Stimulated activated CD8-positive, alpha-beta memory T cell treated with anti-CD3 and anti-CD28 coated beads, Interleukin-12 subunit alpha, Interleukin-12 subunit beta, amount 100 ng/mL, for 1 hour (primary cell): ENCODE results near the gene ZNF470.

Experiments used
- DNase-seq: peaks from one replicate; pipeline ENCODE4 v3.0.0-alpha.2; 2020; ENCODE audit warnings: low read depth

Gene ZNF470

GRCh38 chr19:56567274-56568120 is at the start of gene ZNF470:
Gene ZNF470, plus strand, starts transcription at chr19:56567468. Its CDS starts 2,844 bp downstream, at chr19:56570312.
- peak; percentile 82 for DNase-seq

- DNase-seq: no peak
Observed at GRCh38 chr19:56525214-56525860, 41.9 kb upstream of the ZNF470 start.

DNA sequence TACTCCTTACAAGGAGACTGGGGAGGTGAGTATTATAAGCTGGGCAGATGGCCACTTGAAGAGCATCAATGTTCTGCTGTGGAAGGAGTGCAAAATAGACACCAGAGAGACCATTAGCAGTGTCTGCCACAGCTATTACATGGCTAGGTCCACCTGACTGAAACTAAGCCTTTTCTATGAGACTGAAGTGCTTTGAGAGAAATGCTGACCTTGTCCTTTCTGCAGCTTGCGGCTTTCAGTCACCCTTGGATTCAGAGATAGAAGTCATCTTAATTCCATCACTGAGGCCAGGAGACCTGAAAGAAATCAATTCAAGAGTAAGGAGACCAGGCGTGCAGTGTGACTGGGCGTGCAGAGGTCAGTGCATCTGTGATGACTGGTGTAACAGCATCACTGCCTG is 29.8 kb upstream of the ZNF470 start:
- no peak for DNase-seq

- peak; percentile 82 for DNase-seq
Observed at GRCh38 chr19:56538254-56538760, 29.0 kb upstream of the ZNF470 start.

- peak; percentile 52 for DNase-seq
Observed at GRCh38 chr19:56538761-56539263, 28.5 kb upstream of the ZNF470 start, which contains the start of gene ZFP28. Gene ZFP28, plus strand, starts transcription at chr19:56538948. Its CDS starts 71 bp downstream, at chr19:56539019.

- no peak for DNase-seq
Observed at GRCh38 chr19:56543776-56544175, 23.5 kb upstream of the ZNF470 start.

- DNase-seq: no peak
Observed at GRCh38 chr19:56547535-56547934, 19.7 kb upstream of the ZNF470 start.

DNA sequence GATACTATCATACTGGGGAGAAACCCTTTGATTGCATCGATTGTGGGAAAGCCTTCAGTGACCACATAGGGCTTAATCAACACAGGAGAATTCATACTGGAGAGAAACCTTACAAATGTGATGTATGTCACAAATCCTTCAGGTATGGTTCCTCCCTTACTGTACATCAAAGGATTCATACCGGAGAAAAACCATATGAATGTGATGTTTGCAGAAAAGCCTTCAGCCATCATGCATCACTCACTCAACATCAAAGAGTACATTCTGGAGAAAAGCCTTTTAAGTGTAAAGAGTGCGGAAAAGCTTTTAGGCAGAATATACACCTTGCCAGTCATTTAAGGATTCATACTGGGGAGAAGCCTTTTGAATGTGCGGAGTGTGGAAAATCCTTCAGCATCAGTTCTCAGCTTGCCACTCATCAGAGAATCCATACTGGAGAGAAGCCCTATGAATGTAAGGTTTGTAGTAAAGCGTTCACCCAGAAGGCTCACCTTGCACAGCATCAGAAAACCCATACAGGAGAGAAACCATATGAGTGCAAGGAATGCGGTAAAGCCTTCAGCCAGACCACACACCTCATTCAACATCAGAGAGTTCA is 12.9 kb upstream of the ZNF470 start:
- no peak for DNase-seq

- DNase-seq: no peak
Observed at GRCh38 chr19:56562766-56563165, 4.5 kb upstream of the ZNF470 start.

DNA sequence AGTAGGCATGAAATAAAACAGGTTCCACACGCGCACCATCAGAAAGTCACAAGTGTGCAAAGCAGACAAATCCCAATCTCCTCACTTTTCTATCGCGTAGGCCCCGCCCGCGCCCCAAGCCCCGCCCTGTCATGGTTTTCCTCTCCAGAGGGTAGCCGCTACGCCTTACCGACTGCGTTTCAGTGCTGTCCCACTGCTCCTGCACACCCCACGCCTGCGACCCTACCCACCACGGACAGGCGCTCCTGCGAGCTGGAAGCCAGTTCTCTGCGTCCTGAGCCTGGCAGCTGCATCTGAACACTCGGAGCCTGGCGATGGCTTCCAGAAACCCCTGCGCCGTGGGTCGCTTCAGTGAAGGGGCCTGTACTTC is 379 bp upstream of the ZNF470 start:
- DNase-seq: peak; percentile 1

GRCh38 chr19:56572589-56572988 is 5.3 kb downstream of the ZNF470 start:
- no peak for DNase-seq

DNA sequence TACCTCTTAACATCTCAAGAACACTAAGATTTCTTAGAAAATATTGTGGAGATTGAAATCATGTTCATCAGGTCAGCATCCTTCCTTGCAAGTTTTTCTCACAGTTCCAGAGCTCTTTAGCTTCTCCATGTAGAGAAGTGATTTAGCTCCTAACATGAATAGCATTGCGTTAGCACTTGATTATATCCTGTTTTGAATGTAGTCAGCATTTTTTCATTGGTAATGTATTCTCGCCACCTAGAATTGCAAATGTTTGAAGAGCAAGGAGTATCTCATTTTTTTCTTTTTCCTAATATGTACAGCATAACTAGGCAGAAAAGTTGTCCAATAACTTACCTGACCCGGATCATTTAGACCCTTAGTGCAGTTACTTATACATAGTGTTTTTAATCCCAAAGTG is 6.6 kb downstream of the ZNF470 start:
- no peak for DNase-seq

DNA sequence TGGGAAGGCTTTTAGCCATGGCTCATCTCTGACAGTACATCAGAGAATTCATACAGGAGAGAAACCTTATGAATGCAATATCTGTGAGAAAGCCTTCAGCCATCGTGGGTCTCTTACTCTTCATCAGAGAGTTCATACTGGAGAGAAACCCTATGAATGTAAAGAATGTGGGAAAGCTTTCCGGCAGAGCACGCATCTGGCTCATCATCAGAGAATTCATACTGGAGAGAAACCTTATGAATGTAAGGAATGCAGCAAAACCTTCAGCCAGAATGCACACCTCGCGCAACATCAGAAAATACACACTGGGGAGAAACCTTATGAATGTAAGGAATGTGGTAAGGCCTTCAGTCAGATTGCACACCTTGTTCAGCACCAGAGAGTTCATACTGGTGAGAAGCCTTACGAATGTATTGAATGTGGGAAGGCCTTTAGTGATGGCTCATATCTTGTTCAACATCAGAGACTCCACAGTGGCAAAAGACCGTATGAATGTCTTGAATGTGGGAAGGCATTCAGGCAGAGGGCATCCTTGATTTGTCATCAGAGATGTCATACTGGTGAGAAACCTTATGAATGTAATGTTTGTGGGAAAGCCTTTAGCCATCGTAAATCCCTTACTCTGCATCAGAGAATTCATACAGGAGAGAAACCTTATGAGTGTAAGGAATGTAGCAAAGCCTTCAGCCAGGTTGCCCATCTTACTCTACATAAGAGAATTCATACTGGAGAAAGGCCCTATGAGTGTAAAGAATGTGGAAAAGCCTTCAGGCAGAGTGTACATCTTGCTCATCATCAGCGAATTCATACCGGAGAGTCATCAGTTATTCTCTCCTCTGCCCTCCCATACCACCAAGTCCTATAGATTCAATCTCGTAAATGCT is 10.7 kb downstream of the ZNF470 start:
- no peak for DNase-seq

- no peak for DNase-seq
Observed at GRCh38 chr19:56594446-56594782, 27.1 kb downstream of the ZNF470 start.

- peak; percentile 76 for DNase-seq
Observed at GRCh38 chr19:56594783-56595547, 27.7 kb downstream of the ZNF470 start, which contains the start of gene ZNF71. Gene ZNF71, plus strand, starts transcription at chr19:56595302. Its CDS starts 6,257 bp downstream, at chr19:56601559.

DNA sequence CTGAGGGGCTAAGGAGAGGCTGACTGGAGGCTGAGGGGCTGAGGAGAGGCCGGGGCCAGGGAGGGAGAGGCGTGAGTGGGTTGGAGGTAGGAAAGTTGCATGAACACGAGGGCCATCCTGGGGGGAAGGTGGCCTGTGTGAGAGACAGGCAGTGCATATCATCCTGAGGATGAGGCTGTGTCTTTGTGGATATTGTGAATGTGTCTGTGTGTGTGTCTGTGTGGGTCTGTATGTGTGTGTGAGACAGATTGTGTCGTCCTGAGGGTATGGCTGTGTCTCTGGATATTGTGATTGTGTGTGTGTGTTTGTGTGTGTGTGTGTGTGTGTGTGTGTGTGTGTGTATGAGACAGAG is 28.3 kb downstream of the ZNF470 start:
- no peak for DNase-seq

DNA sequence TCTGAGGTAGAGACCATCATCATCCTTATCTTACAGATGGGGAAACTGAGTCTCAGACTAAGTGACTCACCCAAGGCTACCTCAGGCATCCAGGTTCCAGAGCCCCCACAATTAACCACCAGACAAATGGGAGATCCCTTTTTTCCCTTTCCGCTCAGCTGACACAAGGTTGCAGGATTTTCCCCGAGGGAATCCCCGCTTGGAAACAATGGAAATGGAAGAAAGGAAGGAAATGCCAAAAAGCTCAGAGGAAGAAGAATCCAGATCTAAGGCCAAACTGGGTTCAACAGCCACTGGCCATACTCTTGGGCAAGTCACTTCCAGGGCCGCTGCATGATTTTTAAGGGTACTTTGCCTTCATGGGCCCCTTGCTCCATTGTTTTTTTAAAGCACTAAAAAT is 29.4 kb downstream of the ZNF470 start:
- DNase-seq: no peak

DNA sequence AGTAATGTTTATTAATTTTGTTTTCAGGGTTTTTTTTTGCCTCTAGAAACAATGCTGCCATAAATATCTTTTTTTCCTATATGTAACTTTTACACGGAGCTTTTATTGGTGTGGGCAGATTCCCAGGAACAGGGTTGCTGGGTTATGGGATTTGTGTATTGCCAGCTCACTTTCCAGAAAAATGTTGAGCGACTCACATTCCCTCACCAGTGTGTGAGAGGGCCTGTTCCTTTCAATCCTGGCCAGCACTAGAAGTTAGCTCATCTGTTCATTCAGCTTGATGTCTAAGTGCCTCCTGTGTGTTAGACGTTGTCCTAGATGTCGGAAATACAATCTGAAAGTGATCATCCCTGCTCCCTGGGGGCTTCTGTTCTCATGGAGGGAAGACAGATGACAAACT is 30.4 kb downstream of the ZNF470 start:
- DNase-seq: no peak

DNA sequence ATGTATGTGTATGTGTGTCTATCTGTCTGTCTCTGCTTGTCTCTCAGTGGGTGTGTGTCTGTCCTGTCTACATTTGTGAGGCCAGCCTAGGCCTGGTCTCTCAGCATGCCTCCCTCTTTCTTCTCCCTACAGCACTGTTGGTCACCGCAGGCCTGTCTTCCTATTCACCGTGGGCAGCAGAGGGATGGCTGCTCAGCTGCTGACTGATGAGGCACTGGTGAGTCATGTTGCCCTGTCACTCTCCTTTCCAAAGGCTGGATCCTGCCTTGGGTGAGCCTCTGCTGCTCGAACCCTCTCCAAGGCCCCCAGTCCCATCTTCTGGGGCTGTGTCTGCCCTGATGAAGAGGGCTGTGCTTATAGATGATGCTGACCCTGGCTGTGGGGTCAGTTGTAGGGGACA is 34.1 kb downstream of the ZNF470 start:
- DNase-seq: no peak

- no peak for DNase-seq
Observed at GRCh38 chr19:56603829-56604228, 36.6 kb downstream of the ZNF470 start.
